ENCODE results near the gene ASB3.
"Not testable (repeated sequence)": the region's sequence is repeated elsewhere in the genome, so short reads cannot be mapped to it uniquely, and the experiment has no call there.

The ASB3 gene

DNA sequence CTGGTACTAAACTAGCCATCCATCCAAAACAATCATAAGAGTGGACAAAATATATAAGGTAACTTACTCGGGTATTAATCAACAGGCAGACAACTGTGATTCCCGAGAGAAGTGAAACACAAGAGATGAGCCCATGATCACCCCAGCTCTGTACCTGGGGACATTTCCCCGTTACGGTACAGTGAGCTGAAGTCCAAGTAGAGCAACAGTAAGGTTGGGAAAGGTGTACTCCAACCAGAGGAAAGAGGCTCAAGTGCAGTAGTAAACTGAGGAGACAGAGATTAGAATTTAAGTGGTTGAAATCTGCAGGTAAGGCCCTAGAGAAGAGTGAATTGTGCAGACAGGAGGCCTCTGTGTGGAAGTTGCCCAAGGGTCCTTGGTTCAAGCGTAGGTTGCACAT is 49.7 kb downstream of the ASB3 start:
- no peak overlapping the region for H3K4me3 ChIP-seq
- no peak overlapping the region for H3K27ac ChIP-seq
- DNase-seq (ENCODE audit: low spot score), result no peak
- no peak for TF ChIP-seq CTCF (IDR thresholded peaks at IDR 0.05)

DNA sequence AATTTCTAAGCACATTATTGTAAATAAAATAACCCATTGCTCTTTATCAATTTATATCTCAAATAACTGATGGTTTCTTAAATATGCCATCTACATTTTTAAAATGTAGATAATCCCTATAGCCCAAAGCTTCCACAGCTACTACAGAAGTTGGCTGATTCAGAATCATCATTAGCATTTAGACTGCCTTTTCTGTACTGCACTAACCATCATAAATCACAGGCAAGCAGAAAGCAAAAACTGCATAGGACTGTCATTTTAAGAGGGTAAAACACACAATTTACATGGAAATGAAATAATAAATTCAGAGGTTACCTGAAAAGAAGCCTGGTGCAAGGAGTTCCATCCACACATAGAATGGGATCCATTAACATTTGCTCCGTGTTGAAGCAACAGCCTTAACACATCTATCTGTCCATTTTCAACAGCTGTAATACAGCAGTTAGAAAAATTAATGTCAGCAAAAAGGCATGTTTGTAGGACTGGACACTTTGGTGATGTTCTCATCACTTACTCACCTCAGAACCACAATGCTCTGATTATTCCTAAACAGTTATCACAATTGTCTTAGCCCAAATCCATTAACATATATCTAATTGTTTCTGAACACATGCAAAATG is 57.5 kb downstream of the ASB3 start:
- TF ChIP-seq CTCF (IDR thresholded peaks at IDR 0.05), result no peak
- H3K4me3 ChIP-seq, result no peak overlapping the region
- DNase-seq (ENCODE audit: low spot score), result no peak
- H3K27ac ChIP-seq, result no peak overlapping the region

- Histone ChIP-seq H3K4me3 (no peak overlapping the region), H3K27ac (no peak overlapping the region)
- TF ChIP-seq CTCF (IDR thresholded peaks at IDR 0.05), result no peak
- DNase-seq (ENCODE audit: low spot score), result no peak
Measured at GRCh38 chr2:53727921-53728320, 58.8 kb downstream of the ASB3 start.

- H3K4me3 ChIP-seq, result no peak overlapping the region
- TF ChIP-seq CTCF (IDR thresholded peaks at IDR 0.05), result no peak
- no peak for DNase-seq (ENCODE audit: low spot score)
- H3K27ac ChIP-seq, result no peak overlapping the region
Measured at GRCh38 chr2:53725662-53726061, 61.1 kb downstream of the ASB3 start.

- no peak for TF ChIP-seq CTCF (IDR thresholded peaks at IDR 0.05)
- no peak overlapping the region for H3K4me3 ChIP-seq
- no peak overlapping the region for H3K27ac ChIP-seq
- DNase-seq (ENCODE audit: low spot score), result no peak
Measured at GRCh38 chr2:53724536-53724935, 62.2 kb downstream of the ASB3 start.

DNA sequence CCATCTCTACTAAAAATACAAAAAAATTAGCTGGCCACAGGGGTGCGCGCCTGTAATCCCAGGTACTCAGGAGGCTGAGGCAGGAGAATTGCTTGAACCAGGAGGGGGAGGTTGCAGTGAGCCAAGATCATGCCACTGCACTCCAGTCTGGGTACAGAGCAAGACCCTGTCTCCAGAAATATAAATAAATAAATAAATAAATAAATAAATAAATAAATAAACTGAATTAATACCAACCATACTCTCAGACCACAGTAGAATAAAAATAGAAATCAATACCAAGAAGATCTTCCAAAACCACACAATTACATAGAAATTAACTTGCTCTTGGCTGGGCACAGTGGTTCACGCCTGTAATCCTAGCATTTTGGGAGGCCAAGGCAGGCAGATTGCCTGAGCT is 65.8 kb downstream of the ASB3 start:
- DNase-seq (ENCODE audit: low spot score); H3K4me3 ChIP-seq; H3K27ac ChIP-seq: not testable (repeated sequence)

GRCh38 chr2:53715568-53715967 is 71.2 kb downstream of the ASB3 start:
- peak; percentile 28 for TF ChIP-seq CTCF (IDR thresholded peaks at IDR 0.05)
- Histone ChIP-seq H3K27ac (no peak overlapping the region), H3K4me3 (no peak overlapping the region)
- no peak for DNase-seq (ENCODE audit: low spot score)

Data from coronary artery (tissue), 2 donors.